OCI-LY7 (cell line): ENCODE measurements around the gene GPR142. TPM values are rescaled to one million over a fixed set of nuclear protein-coding genes. Genes with fewer than 3 reads are reported as not detected.

Source experiments
- BruUV-seq: library from RNA; stranded (reverse); fragments of 400-500 nt; replicated peaks from 2 replicates; lab custom pipeline; 2021; lab: Mats Ljungman, UMichigan
- CTCF ChIA-PET: fragments of 300-600 bp; sonication (Branson Sonifier 250); formaldehyde crosslinking; loops from one replicate; lab custom pipeline; 2022; ENCODE audit warnings: antibody characterized with exemption; ENCODE audit not compliant: unreplicated experiment; lab: Charles Lee
- POLR2A ChIA-PET: fragments of 300-600 bp; sonication (Branson Sonifier 250); formaldehyde crosslinking; loops from one replicate; lab custom pipeline; 2022; ENCODE audit warnings: antibody characterized with exemption; lab: Charles Lee
- DNase-seq: peaks from one replicate; pipeline ENCODE4 v3.0.0-alpha.2; 2015; ENCODE audit warnings: low spot score
- H2AFZ ChIP-seq: fragments of 200-600 bp; sonication (generic), shearing (Covaris generic); 2 replicates; pipeline ENCODE4 v1.6.1; 2014; ENCODE audit warnings: mild to moderate bottlenecking, antibody characterized with exemption, low read length, moderate library complexity
- H3K27ac ChIP-seq: fragments of 200-600 bp; sonication (generic); 2 replicates; pipeline ENCODE4 v1.5.1; 2014; ENCODE audit warnings: mixed run types, low read depth, mild to moderate bottlenecking, moderate library complexity, low read length, inconsistent platforms; ENCODE audit not compliant: poor library complexity, severe bottlenecking
- H3K36me3 ChIP-seq: fragments of 200-600 bp; sonication (generic); 2 replicates; pipeline ENCODE4 v1.6.1; 2014; ENCODE audit warnings: mild to moderate bottlenecking, antibody characterized with exemption, low read length, moderate library complexity, mixed read lengths; ENCODE audit not compliant: insufficient read depth
- H3K4me1 ChIP-seq: fragments of 200-600 bp; sonication (generic); 2 replicates; pipeline ENCODE4 v1.5.1; 2014; ENCODE audit warnings: mild to moderate bottlenecking, low read length; ENCODE audit not compliant: insufficient read depth, poor library complexity, severe bottlenecking
- H3K4me2 ChIP-seq: fragments of 200-600 bp; sonication (generic); 2 replicates; pipeline ENCODE4 v1.6.1; 2014; ENCODE audit warnings: mild to moderate bottlenecking, low read length
- H3K4me3 ChIP-seq: fragments of 200-600 bp; sonication (generic); 2 replicates; pipeline ENCODE4 v1.5.1; 2014; ENCODE audit warnings: mild to moderate bottlenecking, low read depth, low read length; ENCODE audit not compliant: poor library complexity, severe bottlenecking
- H3K79me2 ChIP-seq: fragments of 200-600 bp; sonication (generic); 2 replicates; pipeline ENCODE4 v1.6.1; 2016; ENCODE audit warnings: low read depth, mild to moderate bottlenecking, low read length, moderate library complexity, mixed read lengths; ENCODE audit not compliant: insufficient read depth
- H3K9me2 ChIP-seq: fragments of 200-600 bp; sonication (generic); 2 replicates; pipeline ENCODE4 v1.6.1; 2016; ENCODE audit warnings: mild to moderate bottlenecking, low read length, mixed read lengths; ENCODE audit not compliant: insufficient read depth
- H3K9me3 ChIP-seq: fragments of 200-600 bp; sonication (generic); 2 replicates; pipeline ENCODE4 v1.6.1; 2014; ENCODE audit warnings: mild to moderate bottlenecking, mixed run types, low read length, mixed read lengths
- H4K20me1 ChIP-seq: fragments of 200-600 bp; sonication (generic); 2 replicates; pipeline ENCODE4 v1.6.1; 2014; ENCODE audit warnings: mild to moderate bottlenecking, antibody characterized with exemption, low read length, moderate library complexity, mixed read lengths; ENCODE audit not compliant: insufficient read depth
- EZH2phosphoT487 ChIP-seq: fragments of 200-600 bp; sonication (generic); IDR thresholded peaks from 2 replicates; pipeline ENCODE4 v1.6.1; 2018; ENCODE audit warnings: low read depth, borderline replicate concordance, mild to moderate bottlenecking, mixed run types, antibody characterized with exemption, low read length, moderate library complexity, mixed read lengths
- intact Hi-C: fragments of 100-400 bp; cut with micrococcal nuclease; formaldehyde crosslinking; loops from one replicate; pipeline ENCODE4 v1.10.0; 2022; ENCODE audit not compliant: unreplicated experiment
- total RNA-seq, 2 experiments: library from RNA; depleted of rRNA in 1 of 2; stranded (reverse); fragments of >200 nt in 1 of 2; shearing (Covaris generic) in 1 of 2; gene quantifications; 2 replicates each; pipeline ENCODE4 v1.2.3, GENCODE V29; 2014 to 2022
- TF ChIP-seq, protein P1 (sequence below): fragments of 200-600 bp; sonication (generic); conservative IDR thresholded peaks from 2 replicates; pipeline ENCODE4 v1.5.1; 2014; ENCODE audit warnings: mild to moderate bottlenecking, antibody characterized with exemption, low read length, moderate library complexity, mixed read lengths

GPR142 gene
- total RNA-seq, 2 experiments from 2014 or later, result not detected

DNA sequence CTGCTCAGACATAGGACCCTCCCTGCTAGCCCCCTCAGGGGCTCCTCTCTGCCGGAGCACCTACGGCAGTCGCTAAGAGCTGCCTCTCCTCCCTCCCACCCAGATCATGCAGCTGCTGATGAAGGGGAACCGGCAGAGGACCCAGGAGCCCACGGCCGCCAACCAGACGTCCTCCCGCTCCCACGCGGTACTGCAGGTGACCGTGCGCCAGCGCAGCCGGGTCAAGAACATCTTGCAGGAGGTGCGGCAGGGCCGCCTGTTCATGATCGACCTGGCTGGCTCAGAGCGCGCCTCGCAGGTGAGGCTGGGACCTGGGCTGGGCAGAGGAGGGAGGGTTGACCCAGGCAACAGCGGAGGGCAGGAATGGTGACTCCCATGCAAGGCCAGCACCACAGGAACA lies 22.6 kb upstream of the GPR142 start:
- Histone ChIP-seq H2AFZ (no peak overlapping the region), H4K20me1 (no peaks in the 10 kb centered on the region), H3K4me3 (no peak overlapping the region), H3K4me1 (no peaks in the 10 kb centered on the region), H3K27ac (no peak overlapping the region), H3K4me2 (no peak overlapping the region), H3K9me2 (no peaks in the 10 kb centered on the region), H3K79me2 (no peaks in the 10 kb centered on the region), H3K9me3 (no peaks in the 10 kb centered on the region), H3K36me3 (no peaks in the 10 kb centered on the region)
- intact Hi-C loops, result no loop called here
- DNase-seq, result no peak
- POLR2A ChIA-PET, result no interaction called here
- no TSS peak for BruUV-seq
- TF ChIP-seq EZH2phosphoT487, result no peak
- TF ChIP-seq, protein P1, sequence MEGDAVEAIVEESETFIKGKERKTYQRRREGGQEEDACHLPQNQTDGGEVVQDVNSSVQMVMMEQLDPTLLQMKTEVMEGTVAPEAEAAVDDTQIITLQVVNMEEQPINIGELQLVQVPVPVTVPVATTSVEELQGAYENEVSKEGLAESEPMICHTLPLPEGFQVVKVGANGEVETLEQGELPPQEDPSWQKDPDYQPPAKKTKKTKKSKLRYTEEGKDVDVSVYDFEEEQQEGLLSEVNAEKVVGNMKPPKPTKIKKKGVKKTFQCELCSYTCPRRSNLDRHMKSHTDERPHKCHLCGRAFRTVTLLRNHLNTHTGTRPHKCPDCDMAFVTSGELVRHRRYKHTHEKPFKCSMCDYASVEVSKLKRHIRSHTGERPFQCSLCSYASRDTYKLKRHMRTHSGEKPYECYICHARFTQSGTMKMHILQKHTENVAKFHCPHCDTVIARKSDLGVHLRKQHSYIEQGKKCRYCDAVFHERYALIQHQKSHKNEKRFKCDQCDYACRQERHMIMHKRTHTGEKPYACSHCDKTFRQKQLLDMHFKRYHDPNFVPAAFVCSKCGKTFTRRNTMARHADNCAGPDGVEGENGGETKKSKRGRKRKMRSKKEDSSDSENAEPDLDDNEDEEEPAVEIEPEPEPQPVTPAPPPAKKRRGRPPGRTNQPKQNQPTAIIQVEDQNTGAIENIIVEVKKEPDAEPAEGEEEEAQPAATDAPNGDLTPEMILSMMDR, result no peak
- CTCF ChIA-PET, result no interaction called here

DNA sequence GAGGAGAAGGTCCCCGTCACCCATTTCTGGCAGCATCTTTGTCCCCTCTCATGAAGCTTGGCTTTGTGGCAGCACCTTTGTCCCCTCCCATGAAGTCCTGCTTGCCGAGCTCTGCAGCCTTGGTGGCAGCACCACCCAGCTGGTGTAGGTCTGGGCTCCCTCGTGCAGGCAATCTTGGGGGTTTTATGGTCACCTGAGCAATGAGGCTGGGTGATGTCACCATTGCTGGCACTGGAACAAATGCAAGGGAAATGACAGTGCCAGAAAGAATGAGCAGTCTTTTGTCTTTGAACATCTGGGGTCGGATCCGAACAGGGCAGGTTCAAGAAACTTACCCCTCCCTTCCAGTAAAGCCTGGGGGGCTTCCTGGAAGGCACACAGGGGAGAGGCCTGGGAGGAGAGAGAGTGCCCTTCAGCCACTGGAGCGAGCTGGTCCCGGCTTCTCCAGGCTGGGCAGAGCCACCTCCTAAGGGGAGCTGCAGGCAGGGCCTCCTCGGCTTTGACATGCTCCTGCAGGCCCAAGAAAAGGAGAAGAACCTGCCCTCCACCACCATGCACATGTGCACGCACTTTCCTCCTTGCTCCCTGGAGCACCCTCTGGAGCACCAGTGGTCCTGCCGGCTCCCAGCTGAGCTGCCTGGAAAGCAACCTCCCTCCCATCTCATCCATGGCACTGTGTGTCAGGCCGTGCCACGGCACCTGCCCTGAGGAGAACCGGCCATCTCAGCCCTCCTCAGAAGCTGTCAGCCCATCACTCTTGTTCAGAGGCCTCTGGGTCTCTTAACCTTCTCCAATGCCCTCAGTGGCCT lies 21.7 kb upstream of the GPR142 start:
- no peak overlapping the region for H2AFZ ChIP-seq
- no peaks in the 10 kb centered on the region for H3K36me3 ChIP-seq
- no peak overlapping the region for H3K27ac ChIP-seq
- POLR2A ChIA-PET, result no interaction called here
- H3K4me1 ChIP-seq, result no peaks in the 10 kb centered on the region
- H3K4me3 ChIP-seq, result no peak overlapping the region
- no peak for TF ChIP-seq EZH2phosphoT487
- TF ChIP-seq, protein P1, result no peak
- H3K4me2 ChIP-seq, result no peak overlapping the region
- BruUV-seq, result no TSS peak
- no peaks in the 10 kb centered on the region for H3K9me2 ChIP-seq
- CTCF ChIA-PET, result no interaction called here
- intact Hi-C loops, result no loop called here
- DNase-seq, result no peak
- H3K9me3 ChIP-seq, result no peaks in the 10 kb centered on the region
- H3K79me2 ChIP-seq, result no peaks in the 10 kb centered on the region
- H4K20me1 ChIP-seq, result no peaks in the 10 kb centered on the region

DNA sequence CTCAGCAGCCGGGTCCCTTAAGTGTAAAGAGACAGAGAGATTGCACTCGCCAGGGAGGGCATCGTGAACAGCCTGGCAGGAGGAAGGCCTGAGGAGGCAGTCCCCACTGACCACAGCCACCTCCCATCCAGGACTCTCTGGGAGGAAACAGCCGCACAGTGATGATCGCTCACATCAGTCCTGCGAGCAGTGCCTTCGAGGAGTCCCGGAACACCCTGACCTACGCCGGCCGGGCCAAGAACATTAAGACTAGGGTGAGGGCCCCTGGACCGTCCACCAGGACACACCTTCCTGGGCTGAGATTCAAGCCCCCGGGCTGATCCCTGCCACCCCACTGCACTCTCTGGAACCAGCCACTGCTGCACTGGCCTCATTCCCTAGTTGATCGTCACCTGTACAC lies 19.7 kb upstream of the GPR142 start:
- no peak for TF ChIP-seq EZH2phosphoT487
- TF ChIP-seq, protein P1, result no peak
- intact Hi-C loops, result no loop called here
- H3K4me2 ChIP-seq, result no peak overlapping the region
- no peaks in the 10 kb centered on the region for H3K9me2 ChIP-seq
- DNase-seq, result no peak
- H3K27ac ChIP-seq, result no peak overlapping the region
- H3K9me3 ChIP-seq, result no peaks in the 10 kb centered on the region
- H3K79me2 ChIP-seq, result no peaks in the 10 kb centered on the region
- no TSS peak for BruUV-seq
- no peaks in the 10 kb centered on the region for H4K20me1 ChIP-seq
- POLR2A ChIA-PET, result no interaction called here
- no peak overlapping the region for H3K4me3 ChIP-seq
- H3K36me3 ChIP-seq, result no peaks in the 10 kb centered on the region
- no peak overlapping the region for H2AFZ ChIP-seq
- H3K4me1 ChIP-seq, result no peaks in the 10 kb centered on the region
- CTCF ChIA-PET, result interaction anchor here (0.6 kb wide), 1 partner anchor 35 kb away, joined by 5 read pairs; no protein-coding TSS in a partner anchor
